GM12891 (cell line): Measurements from ENCODE around the gene RYR1.
"Not testable (repeated sequence)": the region's sequence is repeated elsewhere in the genome, so short reads cannot be mapped to it uniquely, and the experiment has no call there.

Experiments used
- DNase-seq: peaks from one replicate; pipeline ENCODE4 v3.0.0; 2011; ENCODE audit warnings: low spot score; ENCODE audit not compliant: insufficient read length
- FAIRE-seq: peaks from 2 replicates; lab custom pipeline; 2011; peaks lifted over from hg19 to GRCh38; lab: Jason Lieb, UNC
- PAX5 ChIP-seq: IDR thresholded peaks from 2 replicates; pipeline ENCODE4 v1.6.1; 2011; ENCODE audit warnings: low read length, moderate library complexity, mild to moderate bottlenecking; ENCODE audit not compliant: insufficient read depth, severe bottlenecking
- POLR2A ChIP-seq: IDR thresholded peaks from 2 replicates; pipeline ENCODE4 v1.6.1; 2011; ENCODE audit warnings: low read depth, low read length, control low read depth
- POLR2AphosphoS5 ChIP-seq: IDR thresholded peaks from 2 replicates; pipeline ENCODE4 v1.6.1; 2011; ENCODE audit warnings: low read depth, low read length, control low read depth
- POU2F2 ChIP-seq: IDR thresholded peaks from 2 replicates; pipeline ENCODE4 v1.6.1; 2011; ENCODE audit warnings: low read depth, mild to moderate bottlenecking, control low read depth, low read length, moderate library complexity
- SPI1 ChIP-seq: IDR thresholded peaks from 2 replicates; pipeline ENCODE4 v1.6.1; 2011; ENCODE audit warnings: low read depth, low read length, control low read depth
- TAF1 ChIP-seq: IDR thresholded peaks from 2 replicates; pipeline ENCODE4 v1.6.1; 2011; ENCODE audit warnings: low read depth, low read length, control low read depth

The RYR1 gene

GRCh38 chr19:38399081-38399480, 34.4 kb upstream of the RYR1 start:
- no peak for DNase-seq
- no peak for TF ChIP-seq TAF1
- no peak for TF ChIP-seq PAX5
- no peak for TF ChIP-seq POLR2A
- TF ChIP-seq SPI1: no peak
- no peak for TF ChIP-seq POU2F2
- no peak for TF ChIP-seq POLR2AphosphoS5
- no peak for FAIRE-seq

GRCh38 chr19:38399537-38399936, 34.0 kb upstream of the RYR1 start:
- DNase-seq (no peak), FAIRE-seq (no peak)
- TF ChIP-seq PAX5 (no peak), POLR2AphosphoS5 (no peak), TAF1 (no peak), POLR2A (no peak), POU2F2 (no peak), SPI1 (no peak)

- FAIRE-seq (no peak), DNase-seq (no peak)
- no peak for TF ChIP-seq POLR2AphosphoS5
- no peak for TF ChIP-seq TAF1
- no peak for TF ChIP-seq SPI1
- TF ChIP-seq POU2F2: no peak
- TF ChIP-seq PAX5: no peak
Observed at GRCh38 chr19:38400361-38400760, 33.1 kb upstream of the RYR1 start.

- FAIRE-seq: no peak
- no peak for DNase-seq
- TF ChIP-seq PAX5 (no peak), POLR2AphosphoS5 (no peak), TAF1 (no peak), SPI1 (no peak), POU2F2 (no peak), POLR2A (no peak)
Observed at GRCh38 chr19:38401148-38401547, 32.3 kb upstream of the RYR1 start.

GRCh38 chr19:38402623-38402966, 30.9 kb upstream of the RYR1 start:
- FAIRE-seq (no peak), DNase-seq (no peak)
- TF ChIP-seq PAX5: no peak
- no peak for TF ChIP-seq POLR2AphosphoS5
- TF ChIP-seq TAF1: no peak
- no peak for TF ChIP-seq POLR2A
- no peak for TF ChIP-seq POU2F2
- TF ChIP-seq SPI1: no peak

GRCh38 chr19:38402967-38403674, 30.4 kb upstream of the RYR1 start, which contains the start of gene FAM98C:
FAM98C (plus strand) TSS chr19:38403093; CDS start chr19:38403154, 61 bp downstream.
- DNase-seq: peak; percentile 100
- peak; percentile 96 for FAIRE-seq

GRCh38 chr19:38404858-38405257, 28.6 kb upstream of the RYR1 start:
- no peak for TF ChIP-seq POU2F2
- TF ChIP-seq PAX5: no peak
- TF ChIP-seq TAF1: no peak
- no peak for TF ChIP-seq POLR2A
- TF ChIP-seq SPI1: no peak
- TF ChIP-seq POLR2AphosphoS5: no peak
- DNase-seq: no peak
- FAIRE-seq: no peak

More at GRCh38 chr19:38402967-38403674, 30.4 kb upstream of the RYR1 start, which contains the start of gene FAM98C:
- TF ChIP-seq SPI1: 0 out of 2 replicates have a peak, but pooled peaks have one; percentile 10
- TF ChIP-seq POU2F2: no peak

- DNase-seq: no peak
- no peak for FAIRE-seq
- TF ChIP-seq TAF1: no peak
- TF ChIP-seq POU2F2: no peak
- TF ChIP-seq SPI1: no peak
- TF ChIP-seq POLR2A: no peak
- TF ChIP-seq POLR2AphosphoS5: no peak
- no peak for TF ChIP-seq PAX5
Observed at GRCh38 chr19:38405276-38405675, 28.2 kb upstream of the RYR1 start.

GRCh38 chr19:38409631-38410133, 23.8 kb upstream of the RYR1 start:
- TF ChIP-seq PAX5 (no peak), POLR2AphosphoS5 (no peak), POLR2A (no peak), POU2F2 (no peak), SPI1 (no peak), TAF1 (no peak)
- FAIRE-seq (no peak), DNase-seq (no peak)

- not testable (repeated sequence) for FAIRE-seq, DNase-seq
Observed at GRCh38 chr19:38410407-38410806, 23.1 kb upstream of the RYR1 start.
